Activated CD4-positive, alpha-beta T cell treated with anti-CD3 and anti-CD28 coated beads for 1 hour (primary cell): Measurements from ENCODE around the gene MRPS15.

Experiments
- DNase-seq: peaks from one replicate; pipeline ENCODE4 v3.0.0-alpha.2; 2020

Gene MRPS15

DNA sequence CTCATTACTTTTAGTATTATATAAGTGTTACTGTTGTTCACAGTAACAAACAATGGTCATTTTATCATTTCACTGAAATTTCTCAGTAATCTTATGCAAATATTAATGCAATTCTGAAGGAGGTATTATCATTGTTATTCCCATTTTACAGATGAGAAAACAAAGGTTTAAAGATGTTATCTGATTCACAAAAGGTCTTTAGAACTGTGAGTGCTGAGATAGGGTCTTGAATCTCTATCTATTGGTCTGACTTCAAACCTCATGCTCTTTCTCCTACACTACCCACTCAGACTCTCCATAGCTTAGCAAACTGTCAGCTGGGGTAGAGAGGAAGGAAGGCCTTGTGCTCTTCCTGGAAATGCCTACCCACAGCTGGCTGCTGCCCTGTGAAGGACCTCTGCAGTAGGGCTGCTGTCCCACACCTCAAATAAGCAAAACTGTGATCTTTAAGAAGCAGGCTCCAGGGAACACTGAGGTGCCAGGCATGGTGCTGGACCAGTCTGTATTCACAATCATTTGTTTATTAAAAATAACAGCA is 7.7 kb downstream of the MRPS15 start:
- no peak for DNase-seq

DNA sequence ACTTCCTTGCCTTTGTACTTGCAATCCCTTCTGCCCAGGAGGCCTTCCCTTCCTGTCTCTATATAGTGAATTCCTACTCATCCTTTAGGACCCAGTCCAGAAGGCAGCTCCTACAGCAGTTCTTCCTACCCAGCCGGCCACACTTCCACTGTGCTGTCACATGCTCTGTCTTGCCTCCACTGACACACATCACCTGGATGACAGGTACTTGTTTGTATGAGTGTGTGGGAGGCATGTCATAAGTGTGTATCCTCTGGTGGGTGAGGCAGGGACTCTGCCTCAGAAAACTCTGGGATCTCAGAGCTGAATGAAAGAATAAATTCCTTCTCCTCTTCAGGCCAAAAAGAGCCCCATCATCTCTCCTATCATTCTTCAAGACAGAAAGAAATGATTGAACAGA is 8.8 kb downstream of the MRPS15 start:
- DNase-seq, result no peak

DNA sequence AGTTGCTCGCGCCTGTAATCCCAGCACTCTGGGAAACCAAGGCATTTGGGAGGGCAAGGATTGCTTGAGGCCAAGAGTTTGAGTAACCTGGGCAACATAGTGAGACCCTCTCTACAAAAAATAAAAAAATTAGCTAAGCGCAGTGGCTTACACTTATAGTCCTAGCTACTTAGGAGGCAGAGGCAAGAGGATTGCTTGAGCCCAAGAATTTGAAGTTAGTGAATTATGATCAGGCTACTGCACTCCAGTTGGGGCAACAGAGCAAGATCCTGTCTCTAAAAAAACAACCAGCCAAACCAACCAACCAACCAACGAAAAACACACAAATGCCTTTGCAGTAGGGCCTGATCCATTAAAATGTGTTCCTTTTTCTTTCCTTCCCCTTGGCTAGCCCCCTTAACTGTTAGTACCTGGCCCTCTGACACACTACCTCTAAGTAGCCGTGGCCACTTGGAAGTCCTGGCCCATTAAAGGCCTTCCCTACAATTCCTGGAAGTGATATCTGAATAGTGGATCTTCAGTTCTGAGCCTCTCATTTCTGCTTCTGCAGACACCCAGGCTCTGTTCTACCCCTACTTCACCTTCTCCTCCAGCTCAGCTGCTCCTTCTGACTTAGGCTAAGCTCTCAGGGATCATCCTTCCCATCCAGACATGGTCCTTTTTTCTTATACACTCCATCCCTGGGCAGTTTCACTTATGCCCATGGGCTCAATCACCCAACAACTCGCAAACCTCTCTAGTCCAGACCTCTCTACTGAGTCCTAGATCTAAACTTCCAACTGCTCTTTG is 10.4 kb downstream of the MRPS15 start:
- no peak for DNase-seq

DNA sequence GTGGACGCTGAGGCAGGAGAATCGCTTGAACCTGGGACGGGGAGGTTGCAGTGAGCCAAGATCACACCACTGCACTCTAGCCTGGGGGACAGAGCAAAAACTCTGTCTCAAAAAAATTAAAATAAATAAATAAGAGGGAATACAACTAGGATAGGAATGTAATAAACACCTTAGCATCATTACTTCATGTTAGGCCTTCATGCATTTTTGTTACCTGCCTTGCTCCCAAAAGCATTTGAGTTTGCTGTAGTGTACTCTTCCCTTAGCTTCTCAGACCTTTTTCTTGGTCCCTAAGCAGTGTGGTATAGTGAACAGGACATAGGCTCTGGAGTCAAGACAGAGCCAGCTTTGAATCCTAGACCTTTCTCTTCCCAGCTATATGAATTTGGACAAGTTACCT is 11.1 kb downstream of the MRPS15 start:
- DNase-seq, result no peak

DNA sequence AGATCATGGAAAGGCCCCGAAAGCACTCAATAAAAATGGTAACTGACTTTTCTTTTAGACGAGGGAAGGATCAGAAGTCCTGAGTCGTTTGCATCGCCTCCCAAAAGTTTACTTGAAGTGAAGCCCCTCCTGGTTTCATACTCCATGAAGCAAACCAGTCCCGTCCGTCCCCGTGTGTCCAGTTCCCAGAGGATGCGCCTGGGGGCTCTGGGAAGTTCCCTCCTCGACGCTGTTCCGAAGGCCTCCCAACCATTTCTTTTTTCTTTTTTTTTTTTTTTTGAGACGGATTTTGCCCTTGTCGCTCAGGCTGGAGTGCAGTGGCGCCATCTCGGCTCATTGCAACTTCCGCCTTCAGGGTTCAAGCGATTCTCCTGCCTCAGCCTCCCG is 13.3 kb downstream of the MRPS15 start:
- no peak for DNase-seq

DNA sequence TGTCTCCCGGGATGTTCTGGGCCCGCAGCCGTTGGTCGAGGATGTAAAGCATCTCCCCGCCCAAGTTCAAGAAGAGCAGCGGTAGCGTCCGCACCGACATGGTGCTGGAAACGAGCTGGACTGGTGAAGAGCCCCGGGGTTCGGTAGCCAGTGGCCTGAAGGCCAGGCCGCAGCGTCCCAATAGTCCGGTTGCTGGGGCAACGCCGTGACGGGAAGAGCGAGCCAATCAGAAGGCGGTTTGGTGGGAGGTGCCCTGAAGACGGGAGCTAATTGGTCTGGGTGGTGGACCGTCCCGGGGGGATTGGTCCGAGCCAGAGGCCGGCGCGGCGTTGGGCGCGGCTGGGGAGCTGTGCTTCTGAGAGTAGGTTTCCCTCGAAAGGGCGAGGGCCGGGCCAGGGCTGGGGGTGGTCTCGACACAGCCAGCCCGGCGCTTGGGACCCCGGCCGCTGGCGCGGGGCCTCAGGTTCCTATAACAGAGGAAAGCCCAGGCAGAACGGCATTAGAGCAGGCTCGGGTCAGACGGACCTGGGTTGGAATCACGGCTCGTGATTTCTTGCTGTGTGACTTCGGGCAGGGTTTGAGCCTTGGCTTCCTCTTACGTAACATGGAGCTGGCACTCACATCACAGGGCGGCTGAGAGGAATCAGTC is 13.8 kb downstream of the MRPS15 start, which contains the start of gene OSCP1:
OSCP1 (minus strand) TSS at position 182 of the 649 bp plus-strand sequence; CDS start at position 100, 82 bp downstream.
- DNase-seq, result peak; percentile 75

DNA sequence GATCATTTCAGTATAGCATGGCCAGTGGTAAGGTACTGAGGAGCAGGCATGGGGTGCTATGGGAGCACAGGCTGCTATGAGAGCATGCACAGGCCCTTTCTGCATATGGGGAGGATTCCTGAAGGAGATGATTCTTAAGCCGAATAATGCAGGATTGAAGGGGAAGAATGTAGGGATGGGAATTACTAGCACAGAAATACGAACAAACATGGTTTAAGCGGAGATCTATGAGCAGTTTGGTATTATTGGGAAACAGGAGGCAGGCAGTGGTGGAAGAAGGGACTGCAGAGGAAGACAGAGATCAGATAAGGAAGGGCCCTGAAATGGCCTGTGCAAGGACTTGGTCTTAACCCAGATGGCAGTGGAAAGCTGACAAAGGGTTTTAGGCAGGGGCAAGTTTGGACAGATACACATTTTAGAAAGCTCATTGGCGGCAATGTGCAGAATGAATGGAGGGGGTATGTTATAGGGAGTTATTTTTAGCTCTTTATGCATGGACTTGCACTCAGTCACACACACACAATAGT is 15.6 kb downstream of the MRPS15 start:
- DNase-seq, result no peak

DNA sequence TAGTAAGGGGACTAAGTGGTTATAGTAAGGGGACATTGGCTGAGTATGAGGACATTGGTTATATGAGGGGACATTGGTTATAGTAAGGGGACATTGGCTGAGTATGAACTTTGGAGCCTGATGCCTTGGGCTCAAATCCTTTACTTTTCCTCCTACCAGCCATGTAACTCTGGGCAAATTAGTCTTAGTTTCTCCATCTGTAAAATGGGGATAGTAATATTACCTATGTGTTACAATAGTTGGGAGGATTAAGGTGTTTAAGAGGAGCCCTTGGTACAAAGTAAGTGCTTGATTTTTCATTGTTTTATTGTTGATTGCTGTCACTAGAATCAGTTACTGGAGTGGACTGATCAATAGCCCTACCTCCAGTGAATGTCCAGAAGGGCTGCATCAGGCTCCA is 16.7 kb downstream of the MRPS15 start:
- no peak for DNase-seq

DNA sequence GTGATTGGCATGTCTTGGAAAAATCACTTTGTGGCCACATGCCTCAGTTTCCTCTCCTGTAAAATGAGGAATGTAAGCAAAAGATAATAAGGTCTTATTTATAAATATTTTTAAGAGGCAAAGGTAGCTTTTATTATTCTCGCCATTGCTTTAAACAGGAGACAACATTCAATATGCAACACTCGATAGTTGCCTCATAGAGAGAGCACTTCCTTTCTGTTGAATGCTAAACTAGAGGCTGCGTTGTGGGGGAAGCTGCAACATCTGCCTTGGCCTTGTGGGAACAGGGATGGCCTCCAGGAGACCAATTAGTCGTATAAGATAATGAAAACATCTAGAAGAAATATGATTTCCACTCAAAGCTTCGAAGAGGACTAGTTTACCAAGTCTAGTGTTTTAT is 17.4 kb downstream of the MRPS15 start:
- no peak for DNase-seq

DNA sequence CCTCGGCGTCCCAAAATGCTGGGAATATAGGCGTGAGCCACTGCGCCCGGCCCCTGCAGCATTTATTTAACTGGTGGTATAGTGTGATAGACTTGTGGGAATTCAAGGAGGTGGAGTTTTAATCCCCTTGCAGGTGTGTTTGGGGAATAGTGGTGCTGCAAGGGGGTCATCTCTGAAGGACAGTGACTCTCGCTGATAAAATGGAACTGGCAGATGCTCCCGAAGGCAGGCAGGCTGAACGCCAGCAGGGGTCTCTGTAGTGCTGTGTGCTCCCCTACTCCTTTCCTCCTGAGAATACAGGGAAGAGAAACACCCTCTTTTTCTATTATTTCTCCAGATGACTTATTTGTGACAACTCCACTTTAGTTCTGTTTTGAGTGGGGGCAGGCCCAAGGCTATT is 17.9 kb downstream of the MRPS15 start:
- DNase-seq, result no peak

DNA sequence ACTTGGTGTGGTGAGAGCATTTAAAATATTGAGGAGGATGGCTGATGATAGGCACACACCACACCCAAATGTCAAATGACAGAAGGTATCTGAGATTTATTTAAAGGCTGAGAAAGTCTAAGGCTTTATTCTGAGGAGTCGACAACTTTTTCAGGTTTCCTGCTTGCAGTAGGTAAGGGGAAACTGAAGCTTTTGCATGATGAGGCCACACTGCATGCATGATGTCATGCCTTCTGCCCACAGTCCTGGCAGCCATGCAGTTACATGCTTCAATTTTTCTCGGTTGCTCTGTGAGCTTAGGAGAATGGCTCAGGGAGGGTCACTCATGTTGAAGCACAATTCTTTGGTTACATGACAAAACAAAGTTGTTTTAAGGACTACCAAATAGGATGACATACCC is 20.9 kb downstream of the MRPS15 start:
- no peak for DNase-seq

DNA sequence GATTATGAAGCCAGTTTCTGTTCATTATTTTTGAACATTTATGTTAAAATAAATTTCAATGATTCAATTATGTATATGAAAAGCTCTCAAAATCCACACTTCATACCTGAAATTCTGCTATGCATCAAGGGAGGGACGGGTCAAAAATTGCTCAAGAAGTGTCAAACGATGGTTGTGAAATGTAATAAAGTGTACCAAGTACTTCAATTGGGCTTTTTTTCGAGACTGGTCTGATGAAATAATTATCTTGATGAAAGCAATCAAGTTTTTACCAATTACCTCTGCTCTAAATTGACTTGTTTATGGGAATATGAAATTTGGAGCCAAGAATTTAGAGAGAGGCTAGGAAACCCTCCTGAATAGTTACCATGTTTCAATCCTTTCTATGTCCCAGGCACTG is 21.8 kb downstream of the MRPS15 start:
- no peak for DNase-seq

DNA sequence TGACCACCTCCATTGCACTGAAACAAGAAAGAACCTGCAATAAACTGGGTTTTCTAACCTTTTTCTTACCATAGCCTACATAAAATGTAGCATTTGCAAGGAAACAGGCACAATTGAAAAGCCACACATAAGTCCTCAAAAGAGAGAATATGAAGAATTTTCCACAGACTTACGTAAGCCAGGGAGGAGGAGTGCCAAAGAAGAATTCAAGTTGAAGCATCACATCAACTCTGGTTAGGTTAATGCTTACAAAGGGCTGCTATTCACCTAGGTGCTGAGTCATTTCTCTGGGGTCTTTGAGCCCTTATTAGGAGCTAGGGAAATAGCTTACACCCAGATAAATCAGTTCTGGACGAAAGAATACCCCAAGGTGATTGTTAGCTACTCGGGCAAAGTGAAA is 23.5 kb downstream of the MRPS15 start:
- no peak for DNase-seq

DNA sequence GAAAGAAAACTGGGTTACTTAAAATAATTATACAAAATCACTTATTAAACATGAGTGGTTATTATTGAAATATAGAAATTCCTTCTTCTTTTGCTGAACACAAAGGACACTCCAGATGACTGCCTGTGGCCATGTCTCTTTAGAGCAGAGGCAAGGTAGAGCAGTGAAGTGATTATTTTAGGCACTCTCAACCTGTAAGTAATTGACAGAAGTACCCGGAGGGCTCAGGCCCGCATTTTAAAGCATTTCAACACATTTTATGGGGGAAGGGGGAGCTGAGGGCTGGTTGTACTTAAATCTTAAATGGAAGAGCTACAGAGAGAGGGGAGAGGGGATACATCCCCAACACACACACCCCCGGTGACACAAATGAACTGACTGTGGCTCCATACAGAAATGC is 24.1 kb downstream of the MRPS15 start:
- DNase-seq, result no peak

DNA sequence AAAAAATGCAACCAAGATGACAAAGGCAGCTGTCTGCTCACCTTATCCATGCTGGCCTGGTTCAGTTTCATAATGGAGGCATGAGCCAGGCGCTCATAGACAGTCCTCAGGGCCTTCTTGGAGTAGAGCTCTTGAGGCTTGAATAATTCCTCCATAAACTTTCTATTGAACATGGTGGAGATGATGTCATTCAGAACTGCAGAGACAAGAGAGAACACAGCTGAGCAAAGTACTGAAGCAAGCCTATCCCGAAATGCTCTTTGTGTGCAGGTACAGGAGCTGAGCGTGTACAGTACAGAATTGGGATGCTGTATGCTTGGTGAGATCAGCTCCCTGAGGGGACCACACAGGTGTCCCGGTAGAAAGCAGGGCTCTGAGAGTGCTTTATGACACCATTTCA is 25.5 kb downstream of the MRPS15 start:
- DNase-seq, result no peak

DNA sequence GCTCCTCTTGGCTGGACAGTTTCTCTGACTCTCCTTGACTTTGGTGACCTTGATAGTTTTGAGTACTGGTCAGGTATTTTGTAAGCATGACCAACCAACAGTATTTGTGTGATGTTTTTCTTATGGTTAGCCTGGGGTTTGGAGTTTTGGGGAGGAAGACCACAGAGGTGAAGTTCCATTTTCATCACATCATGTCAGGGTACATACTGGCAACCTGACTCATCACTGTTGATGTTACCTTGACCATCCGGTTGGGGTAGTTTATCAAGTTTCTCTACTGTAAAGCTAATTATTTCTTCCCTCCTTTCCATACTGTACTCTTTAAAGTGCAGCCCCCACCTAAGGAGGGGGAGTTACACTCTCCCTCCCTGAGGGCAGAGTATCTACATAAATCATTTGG is 27.4 kb downstream of the MRPS15 start:
- DNase-seq, result no peak

DNA sequence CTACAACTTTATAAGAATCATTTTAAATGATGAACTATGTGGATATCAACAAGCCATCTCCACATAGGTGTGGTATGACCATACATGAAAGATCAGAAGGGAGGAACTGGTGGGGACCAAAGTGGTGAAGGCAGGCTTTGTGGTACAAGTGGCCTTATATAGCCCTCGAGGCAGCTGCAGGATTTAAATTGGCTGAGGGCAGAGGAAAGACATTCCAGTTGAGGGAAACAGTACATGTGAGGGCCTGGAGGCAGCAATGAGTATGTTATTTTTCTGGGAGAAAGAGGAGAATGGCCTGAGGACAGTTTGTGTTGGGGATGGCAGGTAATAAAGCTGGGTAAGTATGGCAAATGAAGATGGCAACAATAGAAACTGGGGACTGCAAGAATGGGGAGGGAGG is 31.1 kb downstream of the MRPS15 start:
- DNase-seq, result no peak

DNA sequence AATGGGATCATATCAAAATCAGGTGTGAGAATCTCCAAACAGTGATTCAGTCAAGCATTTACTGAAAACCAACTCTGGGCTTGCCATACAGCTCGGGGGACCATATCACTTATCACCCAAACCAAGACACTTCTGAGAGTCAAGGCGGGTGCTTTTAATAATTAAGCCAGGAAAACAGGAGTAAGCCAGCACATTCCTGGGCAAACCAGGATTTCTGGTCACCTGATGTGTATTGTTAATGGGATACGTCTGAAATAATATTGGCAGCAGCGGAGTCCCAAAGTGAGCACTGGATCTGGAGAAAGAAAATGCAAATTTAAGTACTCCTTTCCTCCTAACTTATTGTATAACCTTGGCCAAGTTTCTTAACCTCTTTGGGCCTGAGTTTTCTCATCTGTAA is 31.6 kb downstream of the MRPS15 start:
- no peak for DNase-seq

DNA sequence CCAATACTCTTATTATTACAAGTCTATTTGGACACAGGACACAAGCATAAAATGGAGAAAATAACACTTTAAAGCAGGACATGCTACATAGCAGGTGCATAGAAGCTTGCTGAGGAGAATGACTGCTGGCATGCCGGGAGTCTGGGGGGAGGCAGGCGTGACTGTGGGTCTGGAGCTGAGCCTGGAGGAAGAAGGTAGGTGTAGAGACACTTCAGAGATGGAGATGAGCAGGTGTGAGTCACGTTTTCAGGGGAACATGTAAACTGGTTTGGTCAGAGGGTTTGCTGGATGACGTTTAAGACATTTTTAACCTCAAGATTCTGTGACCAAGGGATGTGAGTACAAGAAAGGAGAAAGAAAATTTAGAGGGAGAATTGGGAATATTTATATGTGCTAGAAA is 38.4 kb downstream of the MRPS15 start:
- no peak for DNase-seq

DNA sequence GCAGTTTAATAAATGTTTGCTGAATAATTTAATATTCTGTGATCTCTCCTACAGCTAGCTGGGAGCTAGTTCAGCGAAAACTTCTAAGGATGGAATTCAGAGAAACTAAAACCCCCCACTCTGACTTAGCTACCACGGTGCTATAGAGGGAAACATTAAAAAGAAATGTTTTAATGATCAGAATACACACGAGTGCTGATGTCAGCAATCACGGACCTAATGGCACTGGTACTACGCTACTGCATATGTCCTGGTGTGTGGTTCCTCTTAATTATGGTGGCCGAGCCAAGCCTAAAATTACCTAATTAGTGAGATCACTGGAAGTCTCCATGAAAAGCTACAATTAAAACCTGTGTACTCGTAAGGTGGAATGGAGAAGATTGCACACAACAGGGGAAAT is 42.5 kb downstream of the MRPS15 start:
- no peak for DNase-seq

DNA sequence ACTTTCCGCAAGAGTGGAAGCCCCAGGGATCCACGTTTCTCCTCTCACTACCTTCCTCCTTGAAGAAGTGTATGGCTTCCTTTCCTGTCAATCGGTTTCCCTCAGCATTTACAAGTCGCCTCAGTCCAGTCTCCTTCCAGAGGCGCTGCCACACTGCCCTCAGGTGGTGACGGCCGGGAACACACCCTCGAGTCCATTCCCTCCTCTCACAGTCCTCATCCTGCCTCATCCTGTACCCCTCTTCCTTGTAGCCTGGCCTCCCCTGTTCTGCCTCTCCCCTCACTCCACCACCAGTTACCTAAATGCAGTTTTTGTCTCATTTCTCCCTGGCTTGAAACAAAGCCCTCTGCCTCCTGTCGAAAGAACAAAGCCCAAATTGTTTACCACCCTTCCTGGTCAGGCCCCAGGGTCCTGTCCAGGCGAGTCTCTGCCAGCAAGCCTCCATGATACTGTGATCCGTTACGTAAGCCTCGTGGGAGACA is 43.3 kb downstream of the MRPS15 start:
- peak; percentile 87 for DNase-seq

DNA sequence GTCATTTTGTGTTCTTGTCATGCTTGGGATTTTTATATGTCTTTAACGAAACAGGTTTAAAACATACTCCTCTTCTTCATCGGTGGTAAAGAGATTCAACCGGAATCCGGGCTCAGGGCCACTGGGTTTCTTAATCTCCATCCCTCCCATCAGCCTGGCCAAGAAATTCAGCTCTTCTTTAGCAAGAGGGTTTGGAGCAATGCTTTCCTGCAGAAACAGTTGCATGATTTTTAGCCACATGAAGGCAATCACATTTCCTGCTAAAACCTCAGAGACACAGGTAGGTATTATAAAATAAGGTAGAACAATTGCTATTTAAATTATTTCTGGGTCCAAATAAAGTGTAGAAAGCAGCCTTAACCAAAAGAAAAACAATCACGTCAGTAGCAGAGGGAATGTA is 43.8 kb downstream of the MRPS15 start:
- no peak for DNase-seq

DNA sequence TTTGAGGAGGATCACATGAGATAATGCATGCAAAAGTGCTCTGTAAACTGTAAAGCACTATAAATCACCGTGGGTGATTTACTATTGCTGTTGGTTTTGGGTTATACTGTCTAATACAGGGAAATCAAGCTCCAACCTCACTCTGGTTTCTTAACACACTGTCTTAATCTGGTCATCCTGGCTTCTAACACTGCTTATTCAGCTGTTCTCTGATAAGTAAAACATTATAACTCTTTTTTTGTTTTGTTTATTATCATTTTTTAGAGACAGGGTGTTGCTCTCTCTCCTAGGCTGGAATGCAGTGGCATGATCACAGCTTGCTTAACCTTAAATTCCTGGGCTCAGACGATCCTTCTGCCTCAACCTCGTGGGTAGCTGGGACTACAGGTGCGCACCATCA is 44.6 kb downstream of the MRPS15 start:
- no peak for DNase-seq

DNA sequence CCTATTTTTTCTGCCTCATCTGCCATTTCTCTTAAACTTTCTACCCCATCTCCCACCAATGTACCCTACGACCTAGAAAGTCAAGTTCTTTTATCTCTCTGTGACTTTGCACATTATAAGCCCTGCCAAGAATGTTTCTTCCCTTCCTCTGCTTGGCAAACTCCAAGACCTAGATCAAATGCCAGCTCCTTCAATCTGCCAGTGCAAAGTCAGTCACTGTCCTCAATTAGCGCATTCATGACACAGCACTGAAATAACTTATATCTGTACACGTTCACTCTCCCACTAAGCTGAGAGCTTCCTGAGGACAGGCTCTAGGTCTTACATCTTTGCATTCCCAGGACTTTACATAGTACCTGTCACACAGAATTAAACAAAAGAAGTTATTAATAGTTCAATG is 45.0 kb downstream of the MRPS15 start:
- DNase-seq, result no peak
